Endothelial cell of umbilical vein (primary cell): ENCODE data around the gene HSPA5. TPM values are rescaled to one million over a fixed set of nuclear protein-coding genes. Genes with fewer than 3 reads are reported as not detected.

ENCODE experiments used
- BruUV-seq: library from RNA; stranded (reverse); fragments of 400-500 nt; replicated peaks from 2 replicates; lab custom pipeline; 2021; lab: Mats Ljungman, UMichigan
- CTCF ChIA-PET: fragments of 300-600, 350-600 bp; sonication (Branson Sonifier 250); formaldehyde crosslinking; loops from one replicate; lab custom pipeline; 2021; ENCODE audit warnings: antibody characterized with exemption, inconsistent platforms; lab: Charles Lee
- POLR2A ChIA-PET: fragments of 300-600, 350-600 bp; sonication (Branson Sonifier 250); formaldehyde crosslinking; loops from one replicate; lab custom pipeline; 2021; ENCODE audit warnings: antibody characterized with exemption, inconsistent platforms; lab: Charles Lee
- DNase-seq: peaks from one replicate; pipeline ENCODE4 v3.0.0-alpha.2; 2011; ENCODE audit warnings: low read depth, low spot score
- FAIRE-seq: peaks from 2 replicates; lab custom pipeline; 2011; peaks lifted over from hg19 to GRCh38; lab: Jason Lieb, UNC
- H2AFZ ChIP-seq: 2 replicates; pipeline ENCODE4 v1.6.0; 2012; ENCODE audit warnings: low read depth, low read length, control low read depth, inconsistent platforms
- H3K27ac ChIP-seq: 2 replicates; pipeline ENCODE4 v1.5.1; 2011; ENCODE audit warnings: low read depth, mild to moderate bottlenecking, control low read depth, low read length, moderate library complexity; ENCODE audit not compliant: insufficient read depth
- H3K27me3 ChIP-seq, 2 experiments: 2 replicates each; pipeline versions ENCODE4 v1.6.0 to v1.6.1; 2011; ENCODE audit warnings: low read length in 2 of 2, mixed read lengths in 1 of 2; ENCODE audit not compliant: control insufficient read depth in 2 of 2, insufficient read depth in 2 of 2
- H3K36me3 ChIP-seq, 2 experiments: 2 replicates in 1 of 2; 3 replicates in 1 of 2; pipeline ENCODE4 v1.5.1; 2011; ENCODE audit warnings: low read length in 2 of 2, mild to moderate bottlenecking in 1 of 2, moderate library complexity in 1 of 2; ENCODE audit not compliant: control insufficient read depth in 2 of 2, insufficient read depth in 2 of 2; ENCODE audit errors: extremely low read depth in 1 of 2
- H3K4me1 ChIP-seq: 3 replicates; pipeline ENCODE4 v1.5.1; 2011; ENCODE audit warnings: mild to moderate bottlenecking, low read length; ENCODE audit not compliant: control insufficient read depth, insufficient read depth; ENCODE audit errors: extremely low read depth
- H3K4me2 ChIP-seq: 2 replicates; pipeline ENCODE4 v1.6.1; 2011; ENCODE audit warnings: low read length, control low read depth, mixed read lengths; ENCODE audit not compliant: insufficient read depth
- H3K4me3 ChIP-seq, 3 experiments: fragments of 200-600 bp in 1 of 3; sonication (generic), shearing (Covaris generic) in 1 of 3; replicated peaks in 1 of 3; 2 replicates each; pipeline ENCODE4 v1.5.1; 2011 to 2016; ENCODE audit warnings: control low read depth in 3 of 3, low read length in 3 of 3, mild to moderate bottlenecking in 2 of 3, inconsistent platforms in 1 of 3, low read depth in 1 of 3, moderate library complexity in 1 of 3; ENCODE audit not compliant: insufficient read depth in 1 of 3
- H3K79me2 ChIP-seq: 2 replicates; pipeline ENCODE4 v1.6.0; 2012; ENCODE audit warnings: low read length, inconsistent platforms; ENCODE audit not compliant: control insufficient read depth, insufficient read depth
- H3K9ac ChIP-seq: replicated peaks from 2 replicates; pipeline ENCODE3; 2011; ENCODE audit warnings: low read length, control low read depth; ENCODE audit not compliant: insufficient read depth; ENCODE audit errors: extremely low read depth
- H3K9me1 ChIP-seq: replicated peaks from 3 replicates; pipeline ENCODE4 v1.6.0; 2011; ENCODE audit warnings: mild to moderate bottlenecking, low read length; ENCODE audit not compliant: control insufficient read depth, insufficient read depth; ENCODE audit errors: extremely low read depth
- H3K9me3 ChIP-seq: replicated peaks from 2 replicates; pipeline ENCODE4 v1.5.1; 2012; ENCODE audit warnings: low read length, inconsistent platforms; ENCODE audit not compliant: control insufficient read depth, insufficient read depth
- H4K20me1 ChIP-seq: replicated peaks from 2 replicates; pipeline ENCODE3; 2011; ENCODE audit warnings: mild to moderate bottlenecking, low read length; ENCODE audit not compliant: control insufficient read depth, insufficient read depth; ENCODE audit errors: extremely low read depth
- EZH2 ChIP-seq: IDR thresholded peaks from 2 replicates; pipeline ENCODE4 v1.6.1; 2012; ENCODE audit warnings: borderline replicate concordance, low read depth, mild to moderate bottlenecking, moderate library complexity, low read length, inconsistent platforms; ENCODE audit not compliant: severe bottlenecking
- FOS ChIP-seq: IDR thresholded peaks from 2 replicates; pipeline ENCODE4 v1.6.1; 2011; ENCODE audit warnings: mild to moderate bottlenecking, low read length, moderate library complexity, borderline replicate concordance; ENCODE audit not compliant: insufficient read depth
- GATA2 ChIP-seq: IDR thresholded peaks from 2 replicates; pipeline ENCODE4 v1.7.0; 2011; ENCODE audit warnings: low read depth, mild to moderate bottlenecking, moderate library complexity, mixed read lengths, low read length; ENCODE audit not compliant: insufficient read length, insufficient read depth
- JUN ChIP-seq: IDR thresholded peaks from 2 replicates; pipeline ENCODE4 v1.6.1; 2011; ENCODE audit warnings: borderline replicate concordance, low read depth; ENCODE audit not compliant: insufficient read length, insufficient read depth
- MYC ChIP-seq: IDR thresholded peaks from one replicate; pipeline ENCODE4 v1.6.1; 2011; ENCODE audit warnings: mild to moderate bottlenecking, low read depth, low read length
- POLR2A ChIP-seq: IDR thresholded peaks from 2 replicates; pipeline ENCODE4 v1.6.1; 2012; ENCODE audit warnings: low read depth, mild to moderate bottlenecking, control low read depth, low read length
- POLR2AphosphoS5 ChIP-seq: IDR thresholded peaks from 2 replicates; pipeline ENCODE4 v1.6.1; 2012; ENCODE audit warnings: low read depth, mild to moderate bottlenecking, control low read depth, low read length, moderate library complexity; ENCODE audit not compliant: insufficient read depth
- dilution Hi-C: fragments of 300-500 bp; cut with MboI; formaldehyde crosslinking; loops from one replicate; pipeline ENCODE4 v1.15.0; 2019; ENCODE audit warnings: low sequenced_read_pairs; ENCODE audit not compliant: extremely low pct_ligation_motif_present
- intact Hi-C: fragments of 100-400 bp; cut with micrococcal nuclease; formaldehyde crosslinking; loops from one replicate; pipeline ENCODE4 v1.10.0; 2022
- polyA plus RNA-seq, 4 experiments: library from polyadenylated mRNA; depleted of rRNA in 3 of 4; stranded (reverse) in 3 of 4; unstranded in 1 of 4; fragments of >200 nt; gene quantifications; 2 replicates each; pipeline versions ENCODE4 v1.2.1 to v1.2.3, GENCODE V29; 2011 to 2012; ENCODE audit warnings: missing spikeins in 1 of 4
- total RNA-seq: library from RNA; stranded (reverse); gene quantifications from 2 replicates; pipeline ENCODE4 v1.2.3, GENCODE V29; 2021
- TF ChIP-seq, protein P1 (sequence below): IDR thresholded peaks from 2 replicates; pipeline ENCODE4 v1.6.1; 2011; ENCODE audit not compliant: insufficient read depth, insufficient read length
- TF ChIP-seq, protein P2 (sequence below), 2 donors: IDR thresholded peaks; 1 replicate in 1 of 2; 2 replicates in 1 of 2; pipeline ENCODE4 v1.5.1; 2011; ENCODE audit warnings: low read length in 2 of 2, mild to moderate bottlenecking in 2 of 2, moderate library complexity in 2 of 2, control low read depth in 1 of 2, inconsistent platforms in 1 of 2, low read depth in 1 of 2; ENCODE audit not compliant: insufficient read depth in 1 of 2; ENCODE audit errors: extremely low read depth in 1 of 2

The HSPA5 gene
- total and polyA plus RNA-seq, 2 donors (not counting 3 experiments of a cell fraction or from before 2014, with no cell fraction given) = 247 to 538 TPM

DNA sequence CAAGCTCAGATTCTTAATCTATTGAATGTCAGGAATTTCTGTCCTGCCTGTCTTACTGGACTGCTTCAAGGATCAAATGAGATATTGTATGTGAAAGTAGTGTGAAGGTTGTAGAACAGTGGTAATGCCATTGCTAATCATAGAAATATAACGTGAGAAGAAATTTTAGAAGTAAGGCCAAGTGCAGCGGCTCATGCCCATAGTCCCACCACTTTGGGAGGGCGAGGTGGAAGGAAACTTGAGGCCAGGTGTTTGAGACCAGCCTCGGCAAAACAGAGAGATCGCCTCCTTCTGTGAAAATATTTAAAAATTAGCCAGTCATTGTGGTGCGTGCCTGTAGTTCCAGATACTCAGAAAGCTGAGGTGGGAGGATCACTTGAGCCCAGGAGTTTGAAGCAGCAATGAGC, 5.1 kb upstream of the HSPA5 start:
- no peaks in the 10 kb centered on the region for H3K27me3 ChIP-seq
- DNase-seq (no peak), FAIRE-seq (no peak)
- no peaks in the 10 kb centered on the region for H4K20me1 ChIP-seq
- no peaks in the 10 kb centered on the region for H3K36me3 ChIP-seq
- dilution Hi-C loops = no loop called here
- H3K9ac ChIP-seq = no peak overlapping the region
- no peaks in the 10 kb centered on the region for H3K9me1 ChIP-seq
- no peak overlapping the region for H3K4me3 ChIP-seq
- intact Hi-C loops = no loop called here
- no peak overlapping the region for H3K27ac ChIP-seq
- peaks cover 17% of the 10 kb centered on the region for H3K4me1 ChIP-seq
- ChIA-PET CTCF (no interaction called here), POLR2A (no interaction called here)
- H3K79me2 ChIP-seq = no peaks in the 10 kb centered on the region
- no peak for TF ChIP-seq FOS
- no peak for TF ChIP-seq MYC
- TF ChIP-seq EZH2 = no peak
- TF ChIP-seq POLR2AphosphoS5 = no peak
- no peak for TF ChIP-seq POLR2A
- no peak for TF ChIP-seq JUN
- TF ChIP-seq, protein P1, sequence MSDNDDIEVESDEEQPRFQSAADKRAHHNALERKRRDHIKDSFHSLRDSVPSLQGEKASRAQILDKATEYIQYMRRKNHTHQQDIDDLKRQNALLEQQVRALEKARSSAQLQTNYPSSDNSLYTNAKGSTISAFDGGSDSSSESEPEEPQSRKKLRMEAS = no peak
- TF ChIP-seq, protein P2, sequence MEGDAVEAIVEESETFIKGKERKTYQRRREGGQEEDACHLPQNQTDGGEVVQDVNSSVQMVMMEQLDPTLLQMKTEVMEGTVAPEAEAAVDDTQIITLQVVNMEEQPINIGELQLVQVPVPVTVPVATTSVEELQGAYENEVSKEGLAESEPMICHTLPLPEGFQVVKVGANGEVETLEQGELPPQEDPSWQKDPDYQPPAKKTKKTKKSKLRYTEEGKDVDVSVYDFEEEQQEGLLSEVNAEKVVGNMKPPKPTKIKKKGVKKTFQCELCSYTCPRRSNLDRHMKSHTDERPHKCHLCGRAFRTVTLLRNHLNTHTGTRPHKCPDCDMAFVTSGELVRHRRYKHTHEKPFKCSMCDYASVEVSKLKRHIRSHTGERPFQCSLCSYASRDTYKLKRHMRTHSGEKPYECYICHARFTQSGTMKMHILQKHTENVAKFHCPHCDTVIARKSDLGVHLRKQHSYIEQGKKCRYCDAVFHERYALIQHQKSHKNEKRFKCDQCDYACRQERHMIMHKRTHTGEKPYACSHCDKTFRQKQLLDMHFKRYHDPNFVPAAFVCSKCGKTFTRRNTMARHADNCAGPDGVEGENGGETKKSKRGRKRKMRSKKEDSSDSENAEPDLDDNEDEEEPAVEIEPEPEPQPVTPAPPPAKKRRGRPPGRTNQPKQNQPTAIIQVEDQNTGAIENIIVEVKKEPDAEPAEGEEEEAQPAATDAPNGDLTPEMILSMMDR (IDR thresholded peaks at IDR 0.05; ENCODE audit: extremely low read depth in 1 of 2, insufficient read depth in 1 of 2, low read depth in 1 of 2, low read length in 2 of 2) = no peak
- TF ChIP-seq GATA2 = no peak
- no peak overlapping the region for H2AFZ ChIP-seq
- no peaks in the 10 kb centered on the region for H3K9me3 ChIP-seq
- H3K4me2 ChIP-seq = no peak overlapping the region
- no TSS peak for BruUV-seq
